Hepatocyte (in vitro differentiated cells): ENCODE results near the gene RXRA.

ENCODE experiments used
- CTCF ChIP-seq: fragments of 200-600 bp; sonication (generic); IDR thresholded peaks from 2 replicates; pipeline ENCODE4 v1.5.1; 2016; ENCODE audit warnings: antibody characterized with exemption, mild to moderate bottlenecking; ENCODE audit not compliant: poor library complexity
- EZH2 ChIP-seq: fragments of 200-600 bp; sonication (generic); IDR thresholded peaks from 2 replicates; pipeline ENCODE4 v1.6.1; 2016; ENCODE audit warnings: antibody characterized with exemption, mild to moderate bottlenecking, borderline replicate concordance
- EZH2phosphoT487 ChIP-seq: fragments of 200-600 bp; sonication (generic); IDR thresholded peaks from one replicate; pipeline ENCODE4 v1.6.1; 2018; ENCODE audit warnings: antibody characterized with exemption, mild to moderate bottlenecking, low read depth, moderate library complexity; ENCODE audit not compliant: unreplicated experiment, severe bottlenecking

- TF ChIP-seq CTCF: no peak
- no peak for TF ChIP-seq EZH2
- TF ChIP-seq EZH2phosphoT487: no peak
Observed at GRCh38 chr9:134348404-134349155, 22.3 kb downstream of the RXRA start.
